Activated CD4-positive, alpha-beta T cell treated with anti-CD3 and anti-CD28 coated beads for 24 hours (primary cell): ENCODE measurements around the gene EPG5.
"Not testable (repeated sequence)": the region's sequence is repeated elsewhere in the genome, so short reads cannot be mapped to it uniquely, and the experiment has no call there.

ENCODE experiments used
- DNase-seq, 2 donors: peaks; one replicate each; pipeline ENCODE4 v3.0.0-alpha.2; 2020; ENCODE audit warnings: low read depth in 2 of 2

The EPG5 gene

DNA sequence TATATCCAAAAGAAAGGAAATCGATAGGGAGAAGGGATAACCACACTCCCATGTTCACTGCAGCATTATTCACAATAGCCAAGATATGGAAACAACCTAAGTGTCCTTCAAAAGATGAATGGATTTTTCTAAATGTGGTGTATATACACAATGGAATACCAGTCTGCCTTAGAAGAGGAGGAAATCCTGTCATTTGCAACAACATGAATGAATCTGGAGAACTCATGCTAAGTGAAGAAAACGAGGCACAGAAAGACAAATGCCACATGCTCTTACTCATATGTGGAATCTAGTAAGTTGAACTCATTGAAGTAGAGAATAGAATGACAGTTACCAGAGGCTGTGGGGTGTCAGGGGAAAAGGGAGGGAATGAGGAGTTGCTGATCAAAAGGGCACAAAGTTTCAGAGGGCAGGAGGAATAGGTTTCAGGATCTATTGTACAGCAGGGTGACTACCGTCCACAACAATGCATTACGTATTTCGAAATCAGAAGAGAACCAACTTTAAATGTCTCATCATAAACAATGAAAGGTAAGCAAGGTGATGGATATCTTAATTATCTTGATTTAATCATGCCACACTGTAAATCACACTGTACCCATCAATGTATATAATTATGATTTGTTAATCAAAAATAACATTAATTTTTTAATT lies 95.6 kb downstream of the EPG5 start:
- DNase-seq: no peak

- no peak for DNase-seq
Observed at GRCh38 chr18:45870419-45870818, 96.7 kb downstream of the EPG5 start.

DNA sequence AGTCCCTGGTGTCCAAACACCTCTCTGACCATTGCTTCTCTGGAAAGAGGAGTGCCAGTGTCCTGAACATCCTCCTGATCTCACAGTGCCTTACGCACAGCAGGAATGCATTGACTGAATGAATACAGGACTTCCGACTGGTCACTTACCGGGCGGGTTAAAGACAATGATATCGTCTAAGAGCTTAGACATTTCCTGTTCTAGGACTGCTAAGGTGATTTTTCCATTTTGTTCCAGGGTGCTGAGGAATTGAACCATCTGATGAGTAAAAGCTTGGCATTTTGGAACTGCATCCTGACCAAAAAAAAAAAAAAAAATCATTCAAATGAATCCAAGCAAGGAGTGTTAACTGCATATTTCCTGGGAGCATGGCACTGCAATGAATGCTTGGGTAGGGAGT lies 101.7 kb downstream of the EPG5 start:
- DNase-seq: no peak

DNA sequence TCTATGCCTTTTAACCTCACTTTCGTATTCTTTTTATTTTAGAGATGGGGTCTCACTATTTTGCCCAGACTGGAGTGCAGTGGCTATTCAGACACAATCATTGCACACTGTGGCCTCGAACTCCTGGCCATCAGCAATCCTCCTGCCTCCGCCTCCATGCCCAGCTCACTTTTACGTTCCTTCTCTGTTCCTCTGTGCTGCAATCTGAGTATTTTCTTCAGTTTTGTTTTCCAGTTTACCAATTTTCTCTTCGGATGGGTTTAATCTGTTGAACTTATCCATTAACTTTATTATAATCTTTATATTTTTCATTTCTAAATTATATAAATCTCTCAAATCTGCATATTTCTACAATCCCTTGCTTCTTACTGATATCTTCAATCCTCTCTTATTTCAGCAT lies 103.0 kb downstream of the EPG5 start:
- no peak for DNase-seq

DNA sequence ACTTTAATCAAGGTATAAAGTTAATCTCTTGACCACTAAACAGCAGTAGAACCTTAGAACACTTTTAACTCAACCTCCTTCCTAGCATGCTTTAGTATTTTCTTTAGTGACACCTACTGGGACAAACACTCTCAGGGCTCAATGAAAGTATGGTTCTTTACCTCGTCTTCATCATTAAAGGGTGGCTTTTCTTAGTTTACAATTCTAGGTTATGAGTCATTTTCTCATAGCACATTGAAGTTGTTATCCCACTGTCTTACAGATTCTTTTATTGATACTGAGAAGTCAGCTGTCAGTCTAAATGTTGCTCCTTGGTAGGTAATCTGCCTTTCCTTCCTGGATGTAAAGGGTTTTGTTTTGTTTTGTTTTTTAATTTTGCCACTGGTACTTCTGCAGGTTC lies 103.7 kb downstream of the EPG5 start:
- DNase-seq: no peak

- no peak for DNase-seq
Observed at GRCh38 chr18:45861926-45862325, 105.2 kb downstream of the EPG5 start.

DNA sequence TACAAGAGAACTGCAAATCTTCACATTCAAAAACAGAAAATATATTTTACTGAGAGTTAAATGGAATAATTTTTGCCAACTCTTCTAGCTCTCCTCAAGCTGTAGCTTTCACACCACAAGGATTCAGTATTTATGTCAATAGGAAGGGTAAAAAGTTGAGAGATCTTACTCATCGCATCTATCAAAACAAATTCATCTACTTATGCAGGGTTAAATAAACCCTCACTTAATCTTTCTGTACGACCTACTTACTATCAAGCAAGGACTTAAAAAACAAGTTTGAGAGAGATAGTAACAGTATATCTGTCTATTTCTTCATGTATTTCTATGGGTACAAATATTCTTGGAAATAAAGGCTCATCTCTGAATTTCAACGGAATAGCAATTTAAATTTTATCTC lies 106.2 kb downstream of the EPG5 start:
- no peak for DNase-seq

DNA sequence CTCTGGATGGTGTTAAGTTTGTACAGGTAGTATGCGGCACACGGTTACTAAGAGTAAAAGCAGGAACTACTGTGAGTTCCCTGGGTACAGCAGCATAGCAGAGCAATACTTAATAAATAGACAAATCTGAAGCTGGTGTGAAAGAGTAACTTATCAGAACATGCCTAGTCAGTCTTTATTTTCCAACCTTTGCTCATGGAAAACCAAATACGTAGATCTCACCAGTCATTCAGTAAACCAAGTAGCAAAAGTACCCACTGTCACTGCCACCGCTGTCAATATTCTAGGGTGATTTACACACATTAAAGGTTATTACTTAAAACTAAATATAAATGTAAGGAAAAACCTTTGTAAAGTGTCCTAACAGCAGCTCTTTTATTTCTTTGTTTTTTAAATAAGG lies 106.6 kb downstream of the EPG5 start:
- no peak for DNase-seq

DNA sequence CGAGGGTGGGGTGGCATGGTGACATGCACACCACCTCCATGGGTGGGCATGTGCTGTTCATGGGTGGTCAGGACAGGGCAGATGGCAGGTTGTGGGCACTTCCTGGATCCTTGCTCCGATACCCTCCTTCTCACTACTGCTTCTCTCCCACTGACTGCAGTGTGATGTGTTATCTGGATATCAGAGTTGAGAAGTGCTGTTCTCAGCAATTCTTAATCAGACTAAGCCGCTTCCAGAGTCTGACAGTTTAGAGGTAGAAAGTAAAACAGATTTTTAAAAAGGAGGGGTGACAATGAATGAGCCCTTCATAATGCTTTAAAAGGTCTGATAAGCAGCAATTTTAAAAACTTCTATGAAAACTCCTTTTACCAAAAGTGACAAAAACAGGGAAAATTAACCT lies 107.8 kb downstream of the EPG5 start:
- no peak for DNase-seq

DNA sequence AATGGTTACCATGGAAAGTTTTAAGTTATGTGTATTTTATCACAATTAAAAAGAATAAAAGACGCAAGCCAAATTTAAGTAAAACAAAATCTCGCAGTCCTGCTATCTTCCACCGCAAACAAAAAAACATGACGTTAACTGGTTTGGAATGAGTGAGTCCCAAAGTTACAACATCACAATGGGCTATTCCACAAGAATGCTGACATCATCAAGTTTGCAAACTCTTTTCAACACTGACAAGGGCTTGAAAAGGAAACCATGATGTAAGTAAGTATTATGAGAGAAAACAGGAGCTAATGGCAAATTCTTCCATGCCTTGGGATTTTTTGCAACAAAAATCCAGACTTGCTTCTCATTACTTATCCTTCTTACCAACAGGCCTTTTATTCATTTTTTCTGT lies 110.6 kb downstream of the EPG5 start:
- no peak for DNase-seq

DNA sequence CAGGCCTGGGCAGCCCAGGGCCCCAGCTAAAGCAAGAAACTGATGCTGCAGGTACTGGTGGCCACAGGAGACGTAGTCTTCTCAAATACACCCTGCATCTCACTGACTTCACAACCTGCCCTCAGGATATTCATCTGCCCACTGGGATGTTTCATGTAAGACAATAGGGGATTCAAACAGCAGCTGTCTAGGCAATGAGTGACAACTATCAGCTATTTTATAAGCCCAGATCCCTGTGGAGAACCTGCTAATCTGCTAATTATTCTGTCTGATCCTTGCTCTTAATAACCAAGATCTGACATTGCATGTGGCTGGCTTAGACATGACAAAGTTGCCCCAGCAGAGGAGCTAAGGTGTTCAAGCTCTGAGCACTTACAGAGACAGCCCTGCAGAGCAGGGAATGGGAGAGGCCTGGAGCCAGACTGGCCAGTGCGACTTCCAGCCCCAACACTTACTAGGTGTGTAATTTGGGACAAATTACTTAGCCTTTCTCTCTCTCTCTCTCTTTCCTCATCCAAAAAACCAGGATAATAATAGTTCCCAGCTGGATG lies 113.0 kb downstream of the EPG5 start:
- no peak for DNase-seq

DNA sequence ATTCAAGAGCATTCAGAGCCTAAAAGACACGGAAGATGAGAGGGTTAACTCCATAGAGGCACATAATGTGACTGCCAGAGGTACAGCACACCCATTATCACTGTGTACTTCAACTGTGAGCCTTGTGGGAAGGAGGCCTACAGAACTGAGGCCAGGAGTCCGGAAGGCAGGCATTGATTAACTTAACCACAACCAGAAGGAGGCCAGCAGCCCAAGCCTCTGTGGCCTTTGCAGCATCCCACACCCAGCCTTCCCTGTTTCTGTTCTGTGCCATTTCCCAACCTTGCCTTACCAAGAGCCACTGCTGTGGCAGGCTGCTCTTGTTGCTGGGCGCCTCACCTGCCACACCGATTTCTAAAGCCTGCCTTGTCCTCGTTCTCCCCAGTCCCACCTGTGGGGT lies 114.5 kb downstream of the EPG5 start:
- DNase-seq: no peak

DNA sequence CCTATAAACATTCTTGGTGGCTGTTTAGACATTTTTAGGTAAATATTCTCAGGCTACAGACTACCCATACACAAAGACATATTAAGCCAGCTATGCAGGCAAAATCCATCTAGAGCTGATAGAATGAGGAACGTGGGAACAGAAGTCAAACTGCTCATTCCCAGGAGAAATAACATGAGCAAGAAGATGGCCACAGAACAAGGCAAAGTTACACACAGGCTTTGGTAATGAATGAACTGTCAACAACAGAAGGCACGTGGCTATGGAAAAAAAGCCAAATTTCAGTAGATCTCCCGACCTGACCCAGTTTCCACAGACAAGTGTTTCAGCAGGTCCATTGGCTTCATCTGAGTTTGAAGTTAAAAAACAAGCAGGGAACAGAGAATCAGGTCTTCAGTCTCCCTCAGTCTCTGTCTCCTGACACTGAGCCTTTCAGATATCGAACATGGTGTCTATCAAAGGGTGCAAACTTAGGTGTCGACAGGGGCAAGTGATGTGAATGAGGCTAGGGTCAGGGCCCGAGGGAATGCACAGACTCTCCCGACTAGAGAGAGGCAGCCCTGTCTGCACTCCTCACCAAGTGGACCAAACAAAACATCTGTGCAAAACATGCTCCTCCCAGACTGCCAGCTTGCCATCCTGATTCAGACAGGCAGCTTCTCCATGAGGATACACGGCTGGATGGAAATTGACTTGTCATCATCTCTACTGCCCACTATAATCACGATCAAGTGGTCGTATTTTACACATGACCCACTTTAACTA lies 115.8 kb downstream of the EPG5 start:
- DNase-seq: no peak

DNA sequence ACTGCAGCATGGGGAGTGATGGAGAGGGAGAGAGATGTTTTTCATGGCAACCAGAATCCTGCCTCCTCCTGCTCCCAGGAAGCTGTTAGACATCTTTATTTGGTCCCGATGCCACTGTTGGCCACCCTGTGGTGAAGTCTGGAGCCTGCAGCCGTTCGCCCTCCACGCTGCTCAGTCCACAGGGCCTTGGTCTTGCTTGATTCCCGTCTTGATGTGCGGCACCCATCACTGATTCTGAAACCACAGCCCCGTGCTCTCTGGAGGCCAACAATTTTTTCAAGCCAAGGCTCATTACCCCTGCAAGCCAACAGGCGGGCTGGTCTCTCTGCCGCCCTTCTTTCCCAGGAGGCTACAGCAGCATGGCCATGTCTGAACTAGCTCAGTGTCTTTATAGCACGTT lies 117.1 kb downstream of the EPG5 start:
- DNase-seq: no peak

DNA sequence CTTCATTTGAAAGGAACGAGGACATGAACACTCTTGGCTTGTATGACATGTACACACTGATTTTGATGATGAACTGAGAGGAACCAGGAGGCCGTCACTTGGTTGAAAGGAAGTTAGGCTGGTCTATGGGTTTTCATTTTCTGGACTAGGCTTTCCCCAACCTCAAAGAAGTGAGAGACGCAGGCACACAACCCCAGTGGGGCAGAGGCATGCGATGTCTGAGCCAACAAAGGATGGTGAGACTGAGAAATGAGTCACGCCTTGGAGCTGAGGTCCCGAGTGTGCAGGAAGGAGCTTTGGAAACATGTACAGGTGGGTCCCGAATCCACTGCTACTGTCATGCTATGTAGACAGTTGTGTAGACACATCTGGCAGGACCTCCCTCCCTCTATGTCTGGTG lies 117.6 kb downstream of the EPG5 start:
- DNase-seq: no peak

DNA sequence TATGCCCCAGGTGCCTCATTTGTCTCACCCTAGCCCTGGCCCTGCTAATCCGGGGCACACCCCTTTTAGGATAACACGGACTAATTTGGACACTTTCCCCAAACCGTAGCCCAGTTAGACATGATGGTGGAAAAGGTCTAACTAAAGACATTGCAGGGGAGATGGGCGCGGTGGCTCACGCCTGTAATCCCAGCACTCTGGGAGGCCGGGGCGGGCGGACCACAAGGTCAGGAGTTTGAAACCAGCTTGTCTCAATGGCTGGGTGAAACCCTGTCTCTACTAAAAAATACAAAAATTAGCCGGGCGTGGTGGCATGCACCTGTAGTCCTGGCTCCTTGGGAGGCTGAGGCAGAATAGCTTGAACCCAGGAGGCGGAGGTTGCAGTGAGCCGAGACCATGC lies 118.5 kb downstream of the EPG5 start:
- not testable (repeated sequence) for DNase-seq

DNA sequence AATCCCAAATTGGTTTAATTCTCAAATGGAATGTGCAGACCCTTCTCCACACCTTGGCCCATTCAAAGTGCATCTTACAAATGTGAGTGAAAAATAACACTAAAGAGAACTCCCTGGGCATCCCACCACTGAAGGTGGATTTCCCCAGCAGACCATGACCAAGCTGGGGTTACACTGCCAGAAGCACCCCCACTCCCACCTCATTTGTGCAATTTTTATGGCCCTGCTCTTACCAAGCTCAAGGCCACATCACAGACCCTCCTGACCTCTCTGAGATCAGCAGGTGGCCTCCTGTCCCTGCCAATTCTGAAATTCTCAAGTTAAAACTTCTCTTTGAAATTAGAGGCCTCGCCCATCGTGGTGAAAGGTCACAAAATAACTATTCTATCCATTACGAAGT lies 120.0 kb downstream of the EPG5 start:
- no peak for DNase-seq

DNA sequence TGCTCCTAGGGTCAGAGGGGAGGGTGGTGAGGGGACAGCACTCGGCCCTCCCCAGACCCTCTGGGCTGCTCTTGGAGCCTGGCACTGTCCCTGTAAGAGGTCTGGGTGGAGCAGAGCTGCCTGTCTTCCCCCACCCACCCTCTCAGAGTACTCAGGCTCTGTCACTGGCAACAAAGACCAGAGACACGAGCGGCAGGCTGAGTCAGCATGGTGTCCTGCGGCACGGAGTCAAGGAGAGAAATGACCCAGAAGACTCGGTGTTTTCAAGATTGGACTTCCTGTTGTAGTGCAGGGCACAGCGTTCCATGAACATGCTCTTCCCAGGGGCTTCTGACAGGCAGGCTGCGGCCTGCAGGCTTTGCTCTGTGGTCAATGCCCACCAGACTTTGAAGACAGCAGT lies 121.7 kb downstream of the EPG5 start:
- DNase-seq: no peak

GRCh38 chr18:45844938-45845337 lies 122.2 kb downstream of the EPG5 start:
- DNase-seq: no peak

GRCh38 chr18:45843019-45843418 lies 124.1 kb downstream of the EPG5 start:
- no peak for DNase-seq

GRCh38 chr18:45841765-45842442 lies 125.2 kb downstream of the EPG5 start:
- DNase-seq: no peak

- no peak for DNase-seq
Observed at GRCh38 chr18:45841060-45841764, 125.9 kb downstream of the EPG5 start.
